HUDEP-2 (cell line): ENCODE data around the gene PRM1.

ENCODE experiments used
- DNase-seq, 76 experiments: peaks; one replicate each; lab custom pipeline; 2025; ENCODE audit not compliant: unreplicated experiment in 76 of 76; lab: John Stamatoyannopoulos, UW

The PRM1 gene

DNA sequence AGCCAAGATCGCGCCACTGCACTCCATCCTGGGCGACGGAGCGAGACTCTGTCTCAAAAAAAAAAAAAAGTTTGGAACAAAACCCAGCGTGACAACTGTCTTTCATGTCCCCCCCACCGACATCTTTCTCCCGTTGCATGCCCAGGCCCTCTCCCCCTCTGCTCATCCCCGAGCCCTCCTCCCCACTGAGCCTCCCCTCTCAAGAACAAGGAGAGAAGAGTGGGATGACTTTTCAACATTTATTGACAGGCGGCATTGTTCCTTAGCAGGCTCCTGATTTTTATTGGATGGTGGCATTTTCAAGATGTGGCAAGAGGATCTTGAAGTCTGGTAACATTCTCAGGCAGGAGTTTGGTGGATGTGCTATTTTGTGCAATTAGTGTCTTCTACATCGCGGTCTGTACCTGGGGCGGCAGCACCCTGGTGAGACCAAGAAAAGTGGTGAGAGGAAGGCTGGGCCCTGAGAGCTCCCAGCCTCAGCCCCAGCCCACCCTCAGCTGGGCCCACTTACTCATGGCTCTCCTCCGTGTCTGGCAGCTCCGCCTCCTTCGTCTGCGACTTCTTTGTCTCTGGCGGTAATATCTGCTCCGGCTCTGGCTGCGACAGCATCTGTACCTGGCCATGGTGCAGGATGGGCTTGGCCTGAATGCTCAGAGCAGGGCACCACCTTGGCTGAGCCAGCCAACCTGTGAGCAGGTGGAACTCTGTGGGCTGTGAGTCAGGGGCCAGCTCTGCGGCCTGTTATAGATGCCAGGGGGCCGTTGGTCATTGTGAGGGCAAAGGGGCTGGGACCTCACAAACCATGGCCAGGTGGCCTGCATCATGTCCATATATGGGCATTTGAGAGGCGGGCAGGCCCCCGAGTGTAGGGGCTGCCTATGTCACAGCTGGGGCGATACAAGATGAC, at the start of gene PRM1:
Gene PRM1 (minus strand): TSS at position 715 of the 907 bp plus-strand sequence. CDS start 92 bp downstream, at position 623.
- DNase-seq: no peak

DNA sequence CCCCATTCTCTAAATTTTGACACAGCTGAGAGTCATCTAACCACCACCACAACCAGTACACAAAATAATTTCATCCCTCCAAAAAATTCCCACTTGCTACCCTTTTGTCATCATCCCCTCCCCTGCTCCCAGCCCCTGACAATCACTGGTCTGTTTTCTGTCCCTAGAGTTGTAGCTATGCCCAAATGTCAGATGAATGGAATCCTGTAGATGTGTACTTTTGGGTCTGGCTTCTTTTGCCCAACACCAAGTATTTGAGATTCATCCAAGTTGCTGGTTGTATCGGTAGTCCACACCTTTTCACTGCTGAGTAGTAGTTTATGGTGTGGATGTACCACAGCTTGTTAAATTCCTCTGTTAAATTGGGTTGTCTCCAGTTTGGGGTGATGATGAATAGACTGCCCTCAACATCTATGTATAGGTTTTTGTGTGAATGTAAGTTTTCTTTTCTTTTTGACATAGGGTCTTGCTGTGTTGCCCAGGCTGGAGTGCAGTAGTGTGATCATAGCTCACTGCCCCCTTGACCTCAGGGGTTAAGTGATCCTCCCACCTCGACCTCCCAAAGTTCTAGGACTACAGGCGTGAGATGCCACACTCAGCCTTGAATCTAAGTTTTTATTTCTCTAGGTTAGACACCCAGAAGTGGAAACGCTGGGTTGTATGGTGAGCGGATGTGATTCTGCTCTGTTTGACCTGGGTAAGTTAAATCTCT, 49.6 kb upstream of the PRM1 start:
- no peak for DNase-seq

DNA sequence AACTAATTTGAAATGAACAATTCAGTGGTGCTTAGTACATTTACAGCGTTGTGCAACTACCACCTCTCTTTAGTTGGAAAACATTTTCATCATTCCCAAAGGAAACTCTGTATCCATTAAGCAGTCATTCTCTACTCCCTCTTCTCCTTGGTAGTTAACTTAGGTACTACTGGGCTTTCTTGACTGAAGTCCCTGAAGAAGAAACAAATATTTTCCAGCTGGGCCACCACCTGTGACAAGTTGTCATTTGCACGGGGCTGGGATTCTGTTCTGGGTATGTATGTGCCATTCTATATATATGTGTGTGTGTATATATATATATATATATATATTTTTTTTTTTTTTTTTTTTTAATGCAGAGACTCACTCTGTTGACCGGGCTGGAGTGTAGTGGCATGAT, 48.8 kb upstream of the PRM1 start:
- DNase-seq: no peak

GRCh38 chr16:11329071-11329491, 48.0 kb upstream of the PRM1 start:
- DNase-seq: no peak

- peak in 1 of 76 experiments; percentile 1 for DNase-seq
Observed at GRCh38 chr16:11328172-11329070, 47.3 kb upstream of the PRM1 start.

DNA sequence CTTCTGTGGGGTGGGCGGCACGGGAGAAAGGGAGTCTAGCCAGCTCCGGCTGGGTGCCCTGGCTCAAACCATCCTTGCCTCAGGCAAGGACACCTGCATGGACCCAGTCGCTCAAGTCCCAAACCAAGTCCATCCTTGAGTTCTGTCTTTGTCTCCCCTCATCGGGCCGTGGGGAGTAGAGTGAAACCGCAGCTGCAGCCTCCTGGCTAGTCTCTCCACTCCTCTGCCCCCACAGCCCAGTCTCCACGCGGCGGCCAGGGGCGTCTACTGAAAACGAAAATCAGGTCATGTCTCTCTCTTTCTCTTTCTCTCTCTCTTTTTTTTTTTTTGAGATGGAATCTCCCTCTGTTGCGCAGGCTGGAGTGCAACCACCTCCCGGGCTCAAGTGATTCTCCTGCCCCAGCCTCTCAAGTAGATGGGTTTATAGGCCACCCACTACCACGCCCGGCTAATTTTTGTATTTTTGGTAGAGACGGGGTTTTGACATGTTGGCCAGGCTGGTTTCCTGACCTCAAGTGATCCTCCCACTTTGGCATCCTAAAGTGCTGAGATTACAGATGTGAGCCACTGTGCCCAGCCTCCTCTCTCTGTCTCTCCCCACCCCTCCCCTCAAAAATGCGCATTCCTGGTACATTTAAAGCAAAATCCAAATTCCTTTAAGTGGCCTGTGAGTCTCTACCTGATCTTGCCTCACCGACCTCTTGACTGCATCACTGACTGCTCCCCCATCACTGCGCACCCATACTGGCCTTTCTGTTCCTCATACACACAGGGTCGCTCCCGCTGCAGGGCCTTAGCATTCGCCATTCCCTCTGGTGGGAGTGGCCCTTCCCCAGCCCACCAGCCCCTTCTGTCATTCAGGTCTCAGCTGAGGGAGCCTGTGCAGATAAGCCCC, 46.4 kb upstream of the PRM1 start:
- no peak for DNase-seq

- no peak for DNase-seq
Observed at GRCh38 chr16:11326737-11327276, 45.7 kb upstream of the PRM1 start.

- no peak for DNase-seq
Observed at GRCh38 chr16:11326084-11326736, 45.1 kb upstream of the PRM1 start.

GRCh38 chr16:11325404-11326083, 44.4 kb upstream of the PRM1 start:
- DNase-seq: no peak

DNA sequence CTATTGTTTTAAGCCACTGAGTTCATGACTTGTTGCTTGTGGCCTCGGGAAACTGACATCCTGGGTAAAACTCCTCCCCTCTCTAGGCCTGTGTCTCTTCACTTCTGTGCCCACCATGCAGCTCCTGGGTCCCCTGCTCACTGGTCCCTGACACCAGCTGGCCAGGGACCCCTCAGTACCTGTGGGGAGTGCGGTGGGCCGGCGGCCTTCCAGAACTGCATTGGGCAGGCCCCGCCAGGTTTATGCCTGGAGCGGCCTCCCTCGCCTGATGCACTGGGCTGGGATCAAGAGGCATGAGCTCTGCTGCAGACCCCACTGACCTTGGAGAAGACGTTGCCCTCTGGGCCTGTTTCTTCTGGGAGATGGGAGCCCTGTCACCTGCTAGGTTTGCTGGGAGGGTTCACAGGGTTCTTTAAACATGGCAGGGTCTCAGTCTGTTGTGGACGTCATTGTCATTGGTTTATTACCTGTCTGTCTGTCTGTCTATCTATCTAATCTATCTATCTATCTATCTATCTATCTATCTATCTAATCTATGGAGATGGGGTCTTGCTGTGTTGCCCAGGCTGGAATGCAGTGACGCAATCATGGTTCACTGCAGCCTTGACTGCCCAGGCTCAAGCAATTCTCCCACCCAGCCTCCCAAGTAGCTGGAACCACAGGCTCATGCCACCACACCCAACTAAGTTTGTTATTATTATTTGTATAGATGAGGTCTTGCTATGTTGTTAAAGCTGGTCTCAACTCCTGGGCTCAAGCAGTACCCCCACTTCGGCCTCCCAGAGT, 42.6 kb upstream of the PRM1 start:
- no peak for DNase-seq

DNA sequence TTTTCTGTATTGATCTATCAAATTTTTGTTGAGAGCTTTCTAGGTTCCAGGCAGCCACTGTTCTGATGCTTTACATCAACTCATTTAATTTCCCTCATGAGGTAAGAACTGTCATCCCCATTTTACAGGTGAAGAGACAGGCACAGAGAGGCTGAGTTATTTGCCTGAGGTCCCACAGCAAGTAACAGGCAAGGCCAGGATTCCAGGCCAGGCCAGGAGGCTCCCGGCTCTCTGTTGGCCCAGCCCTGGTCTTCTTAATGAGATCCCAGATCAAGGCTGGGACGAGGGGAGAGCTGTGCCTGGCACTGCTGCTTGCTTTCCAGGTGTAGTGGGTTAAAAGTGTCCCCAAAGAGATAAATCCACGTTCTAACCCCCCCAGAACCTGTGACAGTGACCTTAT, 41.7 kb upstream of the PRM1 start:
- DNase-seq: no peak

- DNase-seq: no peak
Observed at GRCh38 chr16:11321662-11322061, 40.5 kb upstream of the PRM1 start.

GRCh38 chr16:11320170-11320569, 39.0 kb upstream of the PRM1 start:
- DNase-seq: no peak

DNA sequence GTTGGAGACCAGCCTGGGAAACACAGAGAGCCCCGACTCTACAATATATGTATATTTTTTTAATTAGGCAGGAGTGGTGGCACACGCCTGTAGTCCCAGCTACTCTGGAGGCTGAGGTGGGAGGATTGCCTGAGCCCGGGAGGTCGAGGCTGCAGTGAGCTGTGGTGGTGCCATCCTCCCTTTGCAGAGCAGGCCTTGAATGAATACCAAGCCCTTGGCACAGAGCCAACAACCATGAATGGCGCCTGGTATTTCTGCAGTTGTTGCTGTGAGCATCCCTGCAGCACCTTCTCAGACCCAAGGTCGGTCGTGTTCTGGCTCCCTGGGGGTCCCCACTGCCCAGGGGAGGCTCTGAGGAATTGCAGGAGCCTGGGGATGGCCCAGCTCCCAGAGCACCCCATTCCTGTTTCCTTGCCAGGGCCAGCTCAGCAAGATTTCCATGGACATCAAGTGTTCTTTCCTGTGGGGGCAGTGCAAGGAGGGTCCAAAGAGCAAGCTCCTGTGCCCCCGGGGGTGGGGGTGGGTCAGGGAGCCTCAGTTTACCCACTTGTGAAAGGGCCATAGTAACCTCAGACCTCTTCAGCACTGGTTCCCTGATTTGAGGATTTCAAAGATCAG, 38.5 kb upstream of the PRM1 start:
- peak in 14 of 76 experiments; percentile 2 to 25 (median 13) for DNase-seq

DNA sequence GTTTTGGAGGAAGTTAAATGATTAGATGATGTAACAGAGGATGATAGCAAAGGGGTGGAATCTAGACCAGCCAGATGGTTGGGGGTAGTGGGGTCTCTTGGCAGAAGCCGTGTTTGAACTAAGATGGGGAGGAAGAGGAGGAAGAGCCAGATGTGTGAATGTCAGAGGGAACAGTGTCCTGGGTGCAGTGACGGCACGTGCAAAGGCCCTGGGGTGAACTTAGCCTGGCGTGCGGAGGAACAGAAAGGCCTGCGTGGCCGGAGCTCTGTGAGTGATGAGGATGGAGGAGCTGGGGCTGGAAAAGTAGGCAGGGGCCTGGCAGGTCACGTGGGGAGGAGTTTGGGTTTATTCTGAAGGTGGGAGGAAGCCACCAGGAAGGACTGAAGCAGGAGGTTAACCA, 37.7 kb upstream of the PRM1 start:
- DNase-seq: no peak

DNA sequence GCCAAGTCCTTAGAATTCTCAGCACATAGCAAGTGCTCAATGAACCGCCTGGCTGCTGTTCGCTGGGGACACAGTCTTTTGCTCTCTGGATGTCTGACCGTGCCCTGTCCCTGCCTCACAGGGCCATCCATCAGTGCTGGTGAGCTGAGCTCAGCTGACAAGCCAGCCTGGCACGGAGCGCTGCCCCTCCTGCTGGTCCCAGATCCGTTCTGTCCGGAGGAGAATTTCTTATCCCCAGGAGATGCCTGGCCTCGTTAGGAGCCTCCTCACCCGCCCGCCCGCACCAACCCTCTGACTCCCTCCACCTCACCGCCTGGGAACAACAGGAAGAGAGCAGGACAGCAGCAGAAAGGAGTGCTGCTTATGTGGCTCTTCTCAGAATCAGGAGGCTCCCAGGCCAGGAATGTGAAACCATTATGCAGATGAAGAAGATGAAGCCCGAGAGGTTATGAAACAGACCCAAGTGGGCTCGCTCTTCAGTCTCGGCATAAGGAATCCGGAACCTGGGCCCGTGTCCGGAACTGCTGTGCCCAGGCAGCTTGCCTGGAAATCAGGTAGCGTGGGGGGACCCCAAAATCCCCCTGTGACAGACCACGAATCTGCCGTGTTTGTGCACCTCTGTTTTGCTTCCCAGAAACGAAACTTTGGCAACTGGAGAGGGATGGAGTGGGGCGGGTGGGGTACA, 35.3 kb upstream of the PRM1 start:
- DNase-seq: no peak

GRCh38 chr16:11315510-11315909, 34.4 kb upstream of the PRM1 start:
- DNase-seq: no peak
